Mesenchymal stem cell (in vitro differentiated cells and primary cell): ENCODE data around the gene FLT4.

Source experiments
- DNase-seq: peaks from one replicate; pipeline ENCODE4 v3.0.0-alpha.2; 2013
- H2AFZ ChIP-seq: one replicate; pipeline ENCODE4 v1.6.1; 2013; ENCODE audit warnings: low read depth, mild to moderate bottlenecking, control low read depth, inconsistent platforms, low read length, moderate library complexity
- H2AK5ac ChIP-seq: 2 replicates; pipeline ENCODE4 v1.6.1; 2013; ENCODE audit warnings: low read length, moderate library complexity, mild to moderate bottlenecking, inconsistent platforms; ENCODE audit not compliant: severe bottlenecking
- H2BK120ac ChIP-seq: one replicate; pipeline ENCODE4 v1.6.1; 2013; ENCODE audit warnings: low read depth, mild to moderate bottlenecking, inconsistent platforms, low read length, moderate library complexity
- H2BK12ac ChIP-seq, 2 experiments: one replicate each; pipeline ENCODE4 v1.6.1; 2013; ENCODE audit warnings: inconsistent platforms in 2 of 2, low read length in 2 of 2, mild to moderate bottlenecking in 2 of 2, moderate library complexity in 2 of 2, control low read depth in 1 of 2
- H2BK15ac ChIP-seq: one replicate; pipeline ENCODE4 v1.6.1; 2013; ENCODE audit warnings: mild to moderate bottlenecking, low read depth, inconsistent platforms; ENCODE audit not compliant: poor library complexity, severe bottlenecking
- H2BK5ac ChIP-seq: 2 replicates; pipeline ENCODE4 v1.6.1; 2013; ENCODE audit warnings: low read depth, mild to moderate bottlenecking, low read length, control low read depth, inconsistent platforms; ENCODE audit not compliant: poor library complexity, severe bottlenecking
- H3K14ac ChIP-seq, 2 experiments: one replicate each; pipeline ENCODE4 v1.6.1; 2013; ENCODE audit warnings: inconsistent platforms in 2 of 2, low read length in 2 of 2, control low read depth in 1 of 2, mild to moderate bottlenecking in 1 of 2, moderate library complexity in 1 of 2
- H3K18ac ChIP-seq, 2 experiments: one replicate each; pipeline ENCODE4 v1.6.1; 2013; ENCODE audit warnings: inconsistent platforms in 2 of 2, low read length in 2 of 2, control low read depth in 1 of 2, low read depth in 1 of 2, mild to moderate bottlenecking in 1 of 2
- H3K23ac ChIP-seq, 2 experiments: one replicate each; pipeline ENCODE4 v1.6.1; 2013; ENCODE audit warnings: inconsistent platforms in 2 of 2, low read length in 2 of 2, mild to moderate bottlenecking in 2 of 2, moderate library complexity in 2 of 2, control low read depth in 1 of 2
- H3K27ac ChIP-seq: 2 replicates; pipeline ENCODE4 v1.5.1; 2013; ENCODE audit warnings: mild to moderate bottlenecking, moderate library complexity, low read length, control low read depth, inconsistent platforms; ENCODE audit not compliant: poor library complexity, severe bottlenecking
- H3K27me3 ChIP-seq, 2 experiments: 2 replicates each; pipeline versions ENCODE4 v1.6.1 to v1.7.0; 2013; ENCODE audit warnings: low read length in 2 of 2, mild to moderate bottlenecking in 2 of 2, moderate library complexity in 2 of 2, control low read depth in 1 of 2, inconsistent platforms in 1 of 2; ENCODE audit not compliant: control insufficient read depth in 1 of 2, insufficient read depth in 1 of 2
- H3K36me3 ChIP-seq, 2 experiments: 2 replicates each; pipeline versions ENCODE4 v1.6.1 to v1.7.0; 2013; ENCODE audit warnings: low read length in 2 of 2, control low read depth in 1 of 2, inconsistent platforms in 1 of 2, low read depth in 1 of 2, mild to moderate bottlenecking in 1 of 2; ENCODE audit not compliant: insufficient read depth in 2 of 2, control insufficient read depth in 1 of 2
- H3K4ac ChIP-seq, 2 experiments: one replicate each; pipeline ENCODE4 v1.6.1; 2013; ENCODE audit warnings: inconsistent platforms in 2 of 2, low read length in 2 of 2, mild to moderate bottlenecking in 2 of 2, moderate library complexity in 2 of 2, control low read depth in 1 of 2, low read depth in 1 of 2
- H3K4me1 ChIP-seq: 2 replicates; pipeline ENCODE4 v1.6.1; 2013; ENCODE audit warnings: low read depth, low read length, control low read depth; ENCODE audit not compliant: control insufficient read depth, insufficient read depth
- H3K4me2 ChIP-seq: 2 replicates; pipeline ENCODE4 v1.6.1; 2013; ENCODE audit warnings: low read length, mild to moderate bottlenecking, inconsistent platforms; ENCODE audit not compliant: poor library complexity, severe bottlenecking
- H3K4me3 ChIP-seq, 2 experiments: 2 replicates each; pipeline versions ENCODE4 v1.5.1 to v1.7.0; 2013; ENCODE audit warnings: low read length in 2 of 2, mild to moderate bottlenecking in 2 of 2, control low read depth in 1 of 2, low read depth in 1 of 2; ENCODE audit not compliant: insufficient read depth in 1 of 2
- H3K79me1 ChIP-seq: replicated peaks from 2 replicates; pipeline ENCODE4 v1.6.1; 2013; ENCODE audit warnings: mild to moderate bottlenecking, control low read depth, low read length, inconsistent platforms; ENCODE audit not compliant: poor library complexity, severe bottlenecking
- H3K9ac ChIP-seq: 2 replicates; pipeline ENCODE4 v1.7.0; 2013; ENCODE audit warnings: mild to moderate bottlenecking, low read length, moderate library complexity
- H3K9me3 ChIP-seq: 2 replicates; pipeline ENCODE4 v1.7.0; 2013; ENCODE audit warnings: mild to moderate bottlenecking, low read length; ENCODE audit not compliant: control insufficient read depth
- H4K8ac ChIP-seq: one replicate; pipeline ENCODE4 v1.6.1; 2013; ENCODE audit warnings: inconsistent platforms, mild to moderate bottlenecking, low read length, moderate library complexity
- H4K91ac ChIP-seq: one replicate; pipeline ENCODE4 v1.6.1; 2013; ENCODE audit warnings: mild to moderate bottlenecking, low read length, inconsistent platforms
- WGBS: methylation state at CpG from one replicate; pipeline ENCODE4 v1.1.7; 2013; ENCODE audit warnings: mixed read lengths; 5-methylcytosine and 5-hydroxymethylcytosine counted together

The FLT4 gene

GRCh38 chr5:180639287-180639686 lies 10.1 kb downstream of the FLT4 start:
- H3K4me2 ChIP-seq, result no peak overlapping the region
- H2BK12ac ChIP-seq, result no peak overlapping the region
- no peak overlapping the region for H4K91ac ChIP-seq
- H3K27me3 ChIP-seq, result peaks cover 22 to 28% of the 10 kb centered on the region in 2 experiments
- no peak overlapping the region for H2AFZ ChIP-seq
- H3K27ac ChIP-seq, result no peak overlapping the region
- H4K8ac ChIP-seq, result no peak overlapping the region
- peaks cover 14% of the 10 kb centered on the region for H3K4me1 ChIP-seq
- no peak overlapping the region for H2AK5ac ChIP-seq
- no peak overlapping the region for H3K23ac ChIP-seq
- DNase-seq, result no peak
- no peak overlapping the region for H2BK15ac ChIP-seq
- H3K14ac ChIP-seq, result no peak overlapping the region
- no peaks in the 10 kb centered on the region for H3K9me3 ChIP-seq
- no peak overlapping the region for H3K9ac ChIP-seq
- H2BK5ac ChIP-seq, result no peak overlapping the region
- no peak overlapping the region for H3K4me3 ChIP-seq
- H3K36me3 ChIP-seq, result no peaks in the 10 kb centered on the region
- no peak overlapping the region for H3K4ac ChIP-seq
- H3K79me1 ChIP-seq, result no peaks in the 10 kb centered on the region
- no peak overlapping the region for H2BK120ac ChIP-seq
- H3K18ac ChIP-seq, result no peak overlapping the region
- WGBS, result 65% methylated on average over 3 of the region's 3 CpGs

- Histone ChIP-seq H2BK12ac (no peak overlapping the region), H3K4me2 (no peak overlapping the region), H2AK5ac (no peak overlapping the region), H3K14ac (no peak overlapping the region), H3K4ac (no peak overlapping the region), H3K4me1 (peaks cover 14% of the 10 kb centered on the region), H3K27me3 (peaks cover 16 to 19% of the 10 kb centered on the region in 2 experiments), H3K23ac (no peak overlapping the region), H3K79me1 (no peaks in the 10 kb centered on the region), H3K4me3 (no peak overlapping the region), H2BK15ac (no peak overlapping the region), H3K27ac (no peak overlapping the region), H3K18ac (no peak overlapping the region), H3K9me3 (no peaks in the 10 kb centered on the region), H2BK120ac (no peak overlapping the region), H3K36me3 (no peaks in the 10 kb centered on the region), H3K9ac (no peak overlapping the region), H4K91ac (no peak overlapping the region), H2BK5ac (no peak overlapping the region), H4K8ac (no peak overlapping the region), H2AFZ (no peak overlapping the region)
- DNase-seq, result no peak
- WGBS, result 82% methylated on average over 20 of the region's 20 CpGs
Observed at GRCh38 chr5:180637962-180638680, 11.3 kb downstream of the FLT4 start.

- Histone ChIP-seq H2BK15ac (no peak overlapping the region), H3K23ac (no peak overlapping the region), H3K4me1 (peaks cover 14% of the 10 kb centered on the region), H3K9me3 (no peaks in the 10 kb centered on the region), H2BK12ac (no peak overlapping the region), H2AK5ac (no peak overlapping the region), H3K4ac (no peak overlapping the region), H3K9ac (no peak overlapping the region), H3K27ac (no peak overlapping the region), H3K79me1 (no peaks in the 10 kb centered on the region), H3K4me3 (no peak overlapping the region), H4K8ac (no peak overlapping the region), H2BK120ac (no peak overlapping the region), H2BK5ac (no peak overlapping the region), H3K14ac (no peak overlapping the region), H3K4me2 (no peak overlapping the region), H3K18ac (no peak overlapping the region), H2AFZ (no peak overlapping the region), H4K91ac (no peak overlapping the region), H3K36me3 (no peaks in the 10 kb centered on the region), H3K27me3 (peaks cover 7 to 10% of the 10 kb centered on the region in 2 experiments)
- WGBS, result 72% methylated on average over 18 of the region's 18 CpGs
- no peak for DNase-seq
Observed at GRCh38 chr5:180636403-180637075, 12.9 kb downstream of the FLT4 start.

- no peak overlapping the region for H3K4me3 ChIP-seq
- H3K9me3 ChIP-seq, result no peaks in the 10 kb centered on the region
- H2BK12ac ChIP-seq, result no peak overlapping the region
- H2BK120ac ChIP-seq, result no peak overlapping the region
- no peak overlapping the region for H3K14ac ChIP-seq
- no peak overlapping the region for H3K4me2 ChIP-seq
- no peak overlapping the region for H2BK15ac ChIP-seq
- H3K9ac ChIP-seq, result no peak overlapping the region
- no peak overlapping the region for H3K23ac ChIP-seq
- no peaks in the 10 kb centered on the region for H3K36me3 ChIP-seq
- WGBS, result 90% methylated on average over 8 of the region's 8 CpGs
- H2AK5ac ChIP-seq, result no peak overlapping the region
- H3K27me3 ChIP-seq, result peaks cover 2 to 10% of the 10 kb centered on the region in 2 experiments
- no peak overlapping the region for H3K18ac ChIP-seq
- peaks cover 14% of the 10 kb centered on the region for H3K4me1 ChIP-seq
- H2AFZ ChIP-seq, result no peak overlapping the region
- no peaks in the 10 kb centered on the region for H3K79me1 ChIP-seq
- no peak overlapping the region for H3K4ac ChIP-seq
- H2BK5ac ChIP-seq, result no peak overlapping the region
- no peak for DNase-seq
- no peak overlapping the region for H4K91ac ChIP-seq
- H4K8ac ChIP-seq, result no peak overlapping the region
- no peak overlapping the region for H3K27ac ChIP-seq
Observed at GRCh38 chr5:180636016-180636402, 13.4 kb downstream of the FLT4 start.
